ENCODE results near the gene NGEF.

DNA sequence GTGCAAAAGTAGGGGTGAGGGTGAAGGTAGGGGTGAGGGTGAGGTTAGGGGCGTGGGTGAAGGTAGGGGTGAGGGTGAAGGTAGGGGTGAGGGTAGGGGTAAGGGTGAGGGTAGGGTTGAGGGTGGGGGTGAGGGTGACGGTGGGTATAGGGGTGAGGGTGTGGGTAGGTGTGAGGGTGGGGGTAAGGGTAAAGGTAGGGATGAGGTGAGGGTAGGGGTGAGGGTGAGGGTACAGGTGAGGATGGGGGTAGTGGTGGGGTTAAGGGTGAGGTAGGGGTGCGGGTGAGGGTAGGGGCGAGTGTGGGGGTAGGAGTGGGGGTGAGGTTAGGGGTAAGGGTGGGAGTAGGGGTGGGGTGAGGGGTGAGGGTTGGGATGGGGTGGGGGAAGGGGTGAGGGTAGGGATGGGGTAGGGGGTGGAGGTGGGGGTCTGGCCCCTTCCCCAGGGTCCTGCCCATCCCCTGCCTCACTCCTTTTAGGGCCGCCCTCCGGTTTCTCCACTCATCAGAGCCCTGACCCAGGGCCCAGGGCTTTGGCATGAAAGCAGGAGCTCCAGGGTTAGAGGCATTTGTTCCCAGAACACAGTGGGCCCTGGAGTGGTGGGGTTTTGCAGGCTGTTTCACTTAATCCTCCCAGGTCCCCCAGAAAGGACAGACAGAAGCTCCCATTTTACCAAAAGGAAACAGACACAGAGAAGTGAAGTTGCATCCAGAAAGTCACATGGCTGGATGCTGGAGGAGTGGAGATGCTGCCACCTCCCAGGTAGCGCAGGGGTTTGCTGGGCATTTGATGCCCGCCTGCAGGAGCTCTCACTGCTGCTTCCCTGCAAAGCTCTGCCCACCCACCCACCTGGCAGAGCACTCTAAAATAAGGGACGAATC is 116.1 kb downstream of the NGEF start:
- TF ChIP-seq, protein P1, sequence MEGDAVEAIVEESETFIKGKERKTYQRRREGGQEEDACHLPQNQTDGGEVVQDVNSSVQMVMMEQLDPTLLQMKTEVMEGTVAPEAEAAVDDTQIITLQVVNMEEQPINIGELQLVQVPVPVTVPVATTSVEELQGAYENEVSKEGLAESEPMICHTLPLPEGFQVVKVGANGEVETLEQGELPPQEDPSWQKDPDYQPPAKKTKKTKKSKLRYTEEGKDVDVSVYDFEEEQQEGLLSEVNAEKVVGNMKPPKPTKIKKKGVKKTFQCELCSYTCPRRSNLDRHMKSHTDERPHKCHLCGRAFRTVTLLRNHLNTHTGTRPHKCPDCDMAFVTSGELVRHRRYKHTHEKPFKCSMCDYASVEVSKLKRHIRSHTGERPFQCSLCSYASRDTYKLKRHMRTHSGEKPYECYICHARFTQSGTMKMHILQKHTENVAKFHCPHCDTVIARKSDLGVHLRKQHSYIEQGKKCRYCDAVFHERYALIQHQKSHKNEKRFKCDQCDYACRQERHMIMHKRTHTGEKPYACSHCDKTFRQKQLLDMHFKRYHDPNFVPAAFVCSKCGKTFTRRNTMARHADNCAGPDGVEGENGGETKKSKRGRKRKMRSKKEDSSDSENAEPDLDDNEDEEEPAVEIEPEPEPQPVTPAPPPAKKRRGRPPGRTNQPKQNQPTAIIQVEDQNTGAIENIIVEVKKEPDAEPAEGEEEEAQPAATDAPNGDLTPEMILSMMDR (IDR thresholded peaks at IDR 0.05): no peak
- TF ChIP-seq POLR2A (IDR thresholded peaks at IDR 0.05): no peak
